Measurements from ENCODE around the gene GNA15.

DNA sequence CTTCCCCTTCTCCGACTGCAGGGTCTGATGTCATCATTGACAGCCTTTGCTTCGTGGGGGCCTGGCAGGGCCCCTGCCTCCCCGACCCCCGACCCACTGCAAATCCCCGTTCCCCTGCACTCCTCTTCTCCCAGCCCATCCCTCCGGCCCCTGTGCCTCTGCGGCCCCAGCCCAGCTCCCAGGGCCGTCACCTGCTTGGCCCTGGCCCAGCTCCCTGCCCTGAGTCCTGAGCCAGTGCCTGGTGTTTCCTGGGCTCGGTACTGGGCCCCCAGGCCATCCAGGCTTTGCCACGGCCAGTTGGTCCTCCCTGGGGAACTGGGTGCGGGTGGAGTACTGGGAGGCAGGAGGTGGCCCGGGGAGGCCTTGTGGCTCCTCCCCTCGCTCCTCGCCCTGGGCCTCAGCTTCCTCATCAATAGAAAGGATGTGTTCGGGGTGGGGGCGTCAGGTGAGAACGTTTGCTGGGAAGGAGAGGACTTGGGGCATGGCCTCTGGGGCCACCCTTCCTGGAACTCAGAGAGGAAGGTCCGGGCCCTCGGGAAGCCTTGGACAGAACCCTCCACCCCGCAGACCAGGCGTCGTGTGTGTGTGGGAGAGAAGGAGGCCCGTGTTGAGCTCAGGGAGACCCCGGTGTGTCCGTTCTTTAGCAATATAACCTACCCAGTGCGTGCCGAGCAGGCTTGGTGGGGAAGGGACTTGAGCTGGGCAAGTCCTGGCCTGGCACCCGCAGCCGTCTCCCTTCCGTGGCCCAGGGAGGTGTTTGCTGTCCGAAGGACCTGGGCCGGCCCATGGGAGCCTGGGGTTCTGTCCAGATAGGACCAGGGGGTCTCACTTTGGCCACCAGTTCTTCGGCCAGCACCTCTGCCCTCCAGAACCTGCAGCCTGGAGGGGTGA lies 72.7 kb downstream of the GNA15 start:
- no peak for TF ChIP-seq POLR2A (IDR thresholded peaks at IDR 0.05)
- TF ChIP-seq, protein P1, sequence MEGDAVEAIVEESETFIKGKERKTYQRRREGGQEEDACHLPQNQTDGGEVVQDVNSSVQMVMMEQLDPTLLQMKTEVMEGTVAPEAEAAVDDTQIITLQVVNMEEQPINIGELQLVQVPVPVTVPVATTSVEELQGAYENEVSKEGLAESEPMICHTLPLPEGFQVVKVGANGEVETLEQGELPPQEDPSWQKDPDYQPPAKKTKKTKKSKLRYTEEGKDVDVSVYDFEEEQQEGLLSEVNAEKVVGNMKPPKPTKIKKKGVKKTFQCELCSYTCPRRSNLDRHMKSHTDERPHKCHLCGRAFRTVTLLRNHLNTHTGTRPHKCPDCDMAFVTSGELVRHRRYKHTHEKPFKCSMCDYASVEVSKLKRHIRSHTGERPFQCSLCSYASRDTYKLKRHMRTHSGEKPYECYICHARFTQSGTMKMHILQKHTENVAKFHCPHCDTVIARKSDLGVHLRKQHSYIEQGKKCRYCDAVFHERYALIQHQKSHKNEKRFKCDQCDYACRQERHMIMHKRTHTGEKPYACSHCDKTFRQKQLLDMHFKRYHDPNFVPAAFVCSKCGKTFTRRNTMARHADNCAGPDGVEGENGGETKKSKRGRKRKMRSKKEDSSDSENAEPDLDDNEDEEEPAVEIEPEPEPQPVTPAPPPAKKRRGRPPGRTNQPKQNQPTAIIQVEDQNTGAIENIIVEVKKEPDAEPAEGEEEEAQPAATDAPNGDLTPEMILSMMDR (IDR thresholded peaks at IDR 0.05), result no peak
